HepG2 (cell line): ENCODE data around the gene GNG4. TPM values are rescaled to one million over a fixed set of nuclear protein-coding genes. Genes with fewer than 3 reads are reported as not detected.

Experiments
- CCDC6 ChIP-seq: sonication (generic); formaldehyde crosslinking; IDR thresholded peaks from 2 replicates; pipeline ENCODE4 v1.8.1; 2022; ENCODE audit warnings: mild to moderate bottlenecking, missing genetic modification reagents, moderate library complexity
- FOXC1 ChIP-seq: sonication (generic); formaldehyde crosslinking; IDR thresholded peaks from 2 replicates; pipeline ENCODE4 v1.8.0; 2022; ENCODE audit warnings: mild to moderate bottlenecking, missing genetic modification reagents, borderline replicate concordance
- GATA4 ChIP-seq: sonication (generic); IDR thresholded peaks from 2 replicates; pipeline ENCODE4 v1.6.1; 2016; ENCODE audit warnings: antibody characterized with exemption, low read depth, borderline replicate concordance
- LBX2 ChIP-seq: sonication (generic); formaldehyde crosslinking; IDR thresholded peaks from 2 replicates; pipeline ENCODE4 v1.5.0; 2020; ENCODE audit warnings: missing genetic modification reagents, mild to moderate bottlenecking, borderline replicate concordance
- MTA1 ChIP-seq: sonication (generic); formaldehyde crosslinking; IDR thresholded peaks from 2 replicates; pipeline ENCODE4 v1.4.0; 2020; ENCODE audit warnings: missing genetic modification reagents, mild to moderate bottlenecking, borderline replicate concordance
- MTA3 ChIP-seq: sonication (generic); formaldehyde crosslinking; IDR thresholded peaks from 2 replicates; pipeline ENCODE4 v1.4.0; 2020; ENCODE audit warnings: missing genetic modification reagents
- MYNN ChIP-seq: sonication (generic); formaldehyde crosslinking; IDR thresholded peaks from 2 replicates; pipeline ENCODE4 v1.4.0; 2020; ENCODE audit warnings: mild to moderate bottlenecking, low read depth, missing genetic modification reagents
- POLR2A ChIP-seq, 2 experiments: IDR thresholded peaks; 2 replicates each; pipeline ENCODE4 v1.6.1; 2011; ENCODE audit warnings: low read depth in 2 of 2, low read length in 2 of 2, mild to moderate bottlenecking in 1 of 2, moderate library complexity in 1 of 2; ENCODE audit not compliant: insufficient read depth in 1 of 2
- SP1 ChIP-seq, 2 experiments: fragments of 450-650 bp in 1 of 2; sonication (generic) in 1 of 2; formaldehyde crosslinking in 1 of 2; IDR thresholded peaks; 2 replicates each; pipeline versions ENCODE4 v1.4.0 to v1.6.1; 2016 to 2020; ENCODE audit warnings: missing genetic modification reagents in 1 of 2
- TGIF2 ChIP-seq: IDR thresholded peaks from 2 replicates; pipeline ENCODE4 v1.6.1; 2016; ENCODE audit warnings: control low read depth, missing compliant biosample characterization
- ZBTB46 ChIP-seq: sonication (generic); formaldehyde crosslinking; IDR thresholded peaks from 2 replicates; pipeline ENCODE4 v1.4.0; 2020; ENCODE audit warnings: mild to moderate bottlenecking, missing genetic modification reagents, borderline replicate concordance
- ZHX2 ChIP-seq, 2 experiments: sonication (generic) in 1 of 2; formaldehyde crosslinking in 1 of 2; IDR thresholded peaks; 2 replicates each; pipeline versions ENCODE4 v1.6.1 to v1.9.0; 2014 to 2022; ENCODE audit warnings: antibody characterized with exemption in 1 of 2, borderline replicate concordance in 1 of 2, inconsistent platforms in 1 of 2, low read depth in 1 of 2, missing genetic modification reagents in 1 of 2
- ZMAT3 ChIP-seq: sonication (generic); formaldehyde crosslinking; conservative IDR thresholded peaks from 2 replicates; pipeline ENCODE4 v1.7.0; 2021; ENCODE audit warnings: missing genetic modification reagents
- ZMAT5 ChIP-seq: sonication (generic); formaldehyde crosslinking; IDR thresholded peaks from 2 replicates; pipeline ENCODE4 v1.5.0; 2020; ENCODE audit warnings: mild to moderate bottlenecking, low read depth, missing genetic modification reagents, borderline replicate concordance
- ZNF101 ChIP-seq: sonication (generic); formaldehyde crosslinking; IDR thresholded peaks from 2 replicates; pipeline ENCODE4 v1.4.0; 2020; ENCODE audit warnings: mild to moderate bottlenecking, low read depth, missing genetic modification reagents, borderline replicate concordance
- ZNF335 ChIP-seq: sonication (generic); formaldehyde crosslinking; IDR thresholded peaks from 2 replicates; pipeline ENCODE4 v1.4.0; 2020; ENCODE audit warnings: missing genetic modification reagents
- ZNF510 ChIP-seq: sonication (generic); formaldehyde crosslinking; IDR thresholded peaks from 2 replicates; pipeline ENCODE4 v1.4.0; 2020; ENCODE audit warnings: low read depth, mild to moderate bottlenecking, missing genetic modification reagents
- ZNF547 ChIP-seq: sonication (generic); formaldehyde crosslinking; IDR thresholded peaks from 2 replicates; pipeline ENCODE4 v1.5.1; 2020; ENCODE audit warnings: mild to moderate bottlenecking, missing genetic modification reagents
- ZSCAN5A ChIP-seq: sonication (generic); formaldehyde crosslinking; IDR thresholded peaks from 2 replicates; pipeline ENCODE4 v1.8.0; 2022; ENCODE audit warnings: mild to moderate bottlenecking, missing genetic modification reagents, borderline replicate concordance
- polyA plus RNA-seq, 8 experiments: library from polyadenylated mRNA; depleted of rRNA in 3 of 8; stranded (reverse) in 7 of 8; unstranded in 1 of 8; fragments of >200 nt; fragmentation: Illumina TruSeq in 4 of 8; extraction: Trizol in 4 of 8; gene quantifications; 2 replicates each; pipeline versions ENCODE4 v1.2.1 to v1.2.3, GENCODE V29; 2011 to 2016; ENCODE audit warnings: low read depth in 4 of 8, missing spikeins in 1 of 8, mixed read lengths in 1 of 8; ENCODE audit not compliant: insufficient read depth in 1 of 8
- total RNA-seq, 5 experiments: library from RNA; depleted of rRNA; stranded (reverse); fragments of >200 nt; fragmentation: Illumina TruSeq; extraction: Trizol; gene quantifications; 2 replicates each; pipeline ENCODE4 v1.2.3, GENCODE V29; 2016; ENCODE audit warnings: low read depth in 1 of 5

Gene GNG4
- total and polyA plus RNA-seq, 2 of the 13 experiments (the other 11 are each of a cell fraction or from before 2014, with no cell fraction given): 27.1 to 69.5 TPM

- TF ChIP-seq ZBTB46 (CRISPR knock-in tag) (0 out of 2 replicates have a peak, but pooled peaks have one; percentile 55), MYNN (CRISPR knock-in tag) (no peak; the same call in 1 of the 2 replicates), ZNF547 (CRISPR knock-in tag) (0 out of 2 replicates have a peak, but pooled peaks have one; percentile 19), MTA1 (CRISPR knock-in tag) (peak; percentile 23; the same call in 1 of the 2 replicates), MTA3 (CRISPR knock-in tag) (no peak), ZHX2 (IDR thresholded peaks at IDR 0.05; ENCODE audit: low read depth) (no peak), ZHX2 (CRISPR knock-in tag; IDR thresholded peaks at IDR 0.05; ENCODE audit: borderline replicate concordance) (peak; percentile 70; the same call in 1 of the 2 replicates), LBX2 (CRISPR knock-in tag) (0 out of 2 replicates have a peak, but pooled peaks have one; percentile 25), ZNF101 (0 out of 2 replicates have a peak, but pooled peaks have one; percentile 40), ZSCAN5A (CRISPR knock-in tag) (0 out of 2 replicates have a peak, but pooled peaks have one; percentile 62), FOXC1 (CRISPR knock-in tag) (no peak), ZMAT3 (CRISPR knock-in tag) (peak; percentile 48; the same call in 1 of the 2 replicates), ZNF510 (CRISPR knock-in tag) (peak; percentile 80; the same call in 1 of the 2 replicates), ZNF335 (CRISPR knock-in tag) (no peak), POLR2A (IDR thresholded peaks at IDR 0.05; ENCODE audit: insufficient read depth in 1 of 2, low read depth in 2 of 2, low read length in 2 of 2) (peak; percentile 56 to 91; a peak in 2 of 4 replicates), TGIF2 (CRISPR knock-in tag) (no peak), GATA4 (peak; percentile 45; the same call in 1 of the 2 replicates), SP1 (IDR thresholded peaks at IDR 0.05) (no peak), SP1 (CRISPR knock-in tag; IDR thresholded peaks at IDR 0.05) (no peak), ZMAT5 (CRISPR knock-in tag) (no peak), CCDC6 (peak; percentile 8; the same call in 1 of the 2 replicates)
Observed at GRCh38 chr1:235504122-235504493, 145.5 kb downstream of the GNG4 start, which contains the start of gene B3GALNT2 (continued).
